Left ventricle myocardium inferior (tissue), 1 donor: ENCODE measurements around the gene TSPAN10. TPM values are rescaled to one million over a fixed set of nuclear protein-coding genes. Genes with fewer than 3 reads are reported as not detected.
"Not testable (repeated sequence)": the region's sequence is repeated elsewhere in the genome, so short reads cannot be mapped to it uniquely, and the experiment has no call there.

Experiments
- DNase-seq: peaks from one replicate; pipeline ENCODE4 v3.0.0-alpha.2; 2020
- H3K27ac ChIP-seq: fragments of 200-600 bp; replicated peaks from 2 replicates; pipeline ENCODE4 v1.8.0; 2021
- H3K27me3 ChIP-seq: fragments of 200-600 bp; 2 replicates; pipeline ENCODE4 v1.8.0; 2021; ENCODE audit warnings: low read depth
- H3K36me3 ChIP-seq: fragments of 200-600 bp; 2 replicates; pipeline ENCODE4 v1.8.0; 2021
- H3K4me1 ChIP-seq: fragments of 200-600 bp; 2 replicates; pipeline ENCODE4 v1.8.0; 2021
- H3K4me3 ChIP-seq: fragments of 200-600 bp; 2 replicates; pipeline ENCODE4 v1.8.0; 2021; ENCODE audit warnings: mild to moderate bottlenecking, moderate library complexity
- H3K9me3 ChIP-seq: fragments of 200-600 bp; replicated peaks from 2 replicates; pipeline ENCODE4 v1.8.0; 2021
- intact Hi-C: fragments of 100-400 bp; cut with micrococcal nuclease; formaldehyde crosslinking; loops from one replicate; pipeline ENCODE4 v1.11.0; 2022
- total RNA-seq: library from RNA; stranded (reverse); fragmentation: NEBNext Ultra II Directional; extraction: Animal tissue kit (Norgen Biotek cat#: 25700); gene quantifications from one replicate; pipeline ENCODE4 v1.2.1, GENCODE V29; 2021
- TF ChIP-seq, protein P1 (sequence below): fragments of 200-600 bp; IDR thresholded peaks from 2 replicates; pipeline ENCODE4 v1.8.0; 2021; ENCODE audit warnings: antibody characterized with exemption, mild to moderate bottlenecking, borderline replicate concordance
- donor health status: DM: no; HTN: yes; CAD: no; lungs with severe emphysema.

Gene TSPAN10
- total RNA-seq, 1 donor from 2014 or later = 0.30 TPM

DNA sequence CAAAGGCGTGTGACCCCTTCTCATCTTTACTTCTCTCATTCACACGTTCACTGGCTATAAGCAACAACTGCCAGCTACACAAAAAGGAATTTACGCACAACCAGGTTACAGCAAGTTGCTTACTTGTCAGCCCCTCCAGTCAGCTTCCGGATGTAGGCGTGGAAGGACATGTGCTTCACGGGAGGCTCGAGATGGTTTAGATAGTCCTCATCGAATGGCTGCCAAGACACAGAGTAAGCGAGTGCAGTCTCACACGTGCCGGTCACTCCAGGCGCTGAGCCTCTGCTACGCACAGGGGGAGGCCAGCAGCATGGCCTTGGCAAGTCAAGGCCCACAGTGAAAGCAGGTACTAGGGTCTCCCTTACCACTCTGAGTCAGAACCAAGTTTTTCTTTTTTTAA, 28.4 kb upstream of the TSPAN10 start:
- Histone ChIP-seq H3K9me3 (no peaks in the 10 kb centered on the region), H3K27ac (peak overlapping the region; percentile 58), H3K36me3 (peaks cover 82% of the 10 kb centered on the region), H3K4me3 (no peak overlapping the region), H3K27me3 (no peaks in the 10 kb centered on the region), H3K4me1 (peaks cover 36% of the 10 kb centered on the region)
- no peak for DNase-seq
- TF ChIP-seq, protein P1, sequence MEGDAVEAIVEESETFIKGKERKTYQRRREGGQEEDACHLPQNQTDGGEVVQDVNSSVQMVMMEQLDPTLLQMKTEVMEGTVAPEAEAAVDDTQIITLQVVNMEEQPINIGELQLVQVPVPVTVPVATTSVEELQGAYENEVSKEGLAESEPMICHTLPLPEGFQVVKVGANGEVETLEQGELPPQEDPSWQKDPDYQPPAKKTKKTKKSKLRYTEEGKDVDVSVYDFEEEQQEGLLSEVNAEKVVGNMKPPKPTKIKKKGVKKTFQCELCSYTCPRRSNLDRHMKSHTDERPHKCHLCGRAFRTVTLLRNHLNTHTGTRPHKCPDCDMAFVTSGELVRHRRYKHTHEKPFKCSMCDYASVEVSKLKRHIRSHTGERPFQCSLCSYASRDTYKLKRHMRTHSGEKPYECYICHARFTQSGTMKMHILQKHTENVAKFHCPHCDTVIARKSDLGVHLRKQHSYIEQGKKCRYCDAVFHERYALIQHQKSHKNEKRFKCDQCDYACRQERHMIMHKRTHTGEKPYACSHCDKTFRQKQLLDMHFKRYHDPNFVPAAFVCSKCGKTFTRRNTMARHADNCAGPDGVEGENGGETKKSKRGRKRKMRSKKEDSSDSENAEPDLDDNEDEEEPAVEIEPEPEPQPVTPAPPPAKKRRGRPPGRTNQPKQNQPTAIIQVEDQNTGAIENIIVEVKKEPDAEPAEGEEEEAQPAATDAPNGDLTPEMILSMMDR = no peak
- intact Hi-C loops = no loop called here

- Histone ChIP-seq H3K4me3 (no peak overlapping the region), H3K36me3 (peaks cover 71% of the 10 kb centered on the region), H3K9me3 (no peaks in the 10 kb centered on the region), H3K27ac (peak overlapping the region; percentile 58), H3K4me1 (peaks cover 47% of the 10 kb centered on the region), H3K27me3 (no peaks in the 10 kb centered on the region)
- TF ChIP-seq, protein P1 = no peak
- no peak for DNase-seq
- intact Hi-C loops = no loop called here
Measured at GRCh38 chr17:81609541-81610311, 27.3 kb upstream of the TSPAN10 start.

- peak overlapping the region; percentile 85 for H3K27ac ChIP-seq
- H3K4me3 ChIP-seq = no peak overlapping the region
- intact Hi-C loops = no loop called here
- TF ChIP-seq, protein P1 = no peak
- H3K9me3 ChIP-seq = no peaks in the 10 kb centered on the region
- no peak for DNase-seq
- no peaks in the 10 kb centered on the region for H3K27me3 ChIP-seq
- H3K36me3 ChIP-seq = peaks cover 65% of the 10 kb centered on the region
- H3K4me1 ChIP-seq = peaks cover 58% of the 10 kb centered on the region
Measured at GRCh38 chr17:81612172-81612970, 24.6 kb upstream of the TSPAN10 start.

DNA sequence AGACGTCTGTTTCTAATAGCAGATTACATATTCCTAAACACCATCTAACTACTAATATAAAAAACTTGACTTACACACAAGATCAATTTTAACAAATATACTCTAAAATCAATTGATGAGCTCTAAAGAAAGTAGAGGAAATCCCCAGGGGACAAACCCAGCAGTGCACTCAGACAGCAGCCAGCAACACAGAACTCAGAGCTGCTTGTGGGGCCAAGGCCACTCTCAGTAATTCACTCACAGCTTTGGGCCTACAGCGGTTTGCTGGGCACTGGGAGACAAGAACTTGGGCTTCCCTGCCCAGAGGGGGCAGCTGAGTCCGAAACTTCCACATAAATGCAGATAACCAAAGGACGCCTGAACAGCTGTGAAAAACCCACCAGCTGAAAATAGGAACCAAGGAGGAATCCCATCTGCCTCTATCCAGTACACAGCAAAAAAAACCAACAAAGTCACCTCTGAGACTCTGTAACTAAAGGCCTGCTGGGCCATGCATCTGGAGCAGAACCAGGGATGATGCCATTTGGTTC, 21.5 kb upstream of the TSPAN10 start:
- Histone ChIP-seq H3K4me1 (peaks cover 43% of the 10 kb centered on the region), H3K27ac (peak overlapping the region; percentile 85), H3K4me3 (no peak overlapping the region), H3K9me3 (no peaks in the 10 kb centered on the region), H3K27me3 (no peaks in the 10 kb centered on the region), H3K36me3 (peaks cover 54% of the 10 kb centered on the region)
- intact Hi-C loops = no loop called here
- DNase-seq = no peak
- TF ChIP-seq, protein P1 = no peak

- intact Hi-C loops = no loop called here
- Histone ChIP-seq H3K36me3 (peaks cover 60% of the 10 kb centered on the region), H3K9me3 (no peaks in the 10 kb centered on the region), H3K27ac (peak overlapping the region; percentile 23), H3K4me3 (no peak overlapping the region), H3K4me1 (peaks cover 51% of the 10 kb centered on the region), H3K27me3 (no peaks in the 10 kb centered on the region)
- TF ChIP-seq, protein P1 = no peak
- DNase-seq = no peak
Measured at GRCh38 chr17:81616877-81617276, 20.1 kb upstream of the TSPAN10 start.

- not testable (repeated sequence) for DNase-seq
- Histone ChIP-seq H3K36me3 (peaks cover 63% of the 10 kb centered on the region), H3K4me1 (peaks cover 42% of the 10 kb centered on the region)
Measured at GRCh38 chr17:81618307-81618706, 18.7 kb upstream of the TSPAN10 start.

More at GRCh38 chr17:81618307-81618706, 18.7 kb upstream of the TSPAN10 start:
- H3K9me3 ChIP-seq, H3K27ac ChIP-seq, H3K4me3 ChIP-seq, intact Hi-C loops, H3K27me3 ChIP-seq: not testable (repeated sequence)
